WTC11 (cell line): ENCODE measurements around the gene MAPK14.

ENCODE experiments used
- CREM ChIP-seq: sonication (generic); formaldehyde crosslinking; IDR thresholded peaks from 2 replicates; pipeline ENCODE4 v1.8.1; 2022; ENCODE audit warnings: mild to moderate bottlenecking, missing genetic modification reagents, moderate library complexity
- EMX1 ChIP-seq: fragments of 250-450 bp; sonication (Bioruptor Pico); IDR thresholded peaks from 2 replicates; pipeline ENCODE4 v1.8.0; 2021; ENCODE audit warnings: mild to moderate bottlenecking
- IRF2 ChIP-seq: sonication (generic); formaldehyde crosslinking; IDR thresholded peaks from 2 replicates; pipeline ENCODE4 v1.8.0; 2022; ENCODE audit warnings: low read depth, missing genetic modification reagents, borderline replicate concordance
- JUN ChIP-seq: sonication (generic); formaldehyde crosslinking; IDR thresholded peaks from 2 replicates; pipeline ENCODE4 v1.8.0; 2023; ENCODE audit warnings: mild to moderate bottlenecking, missing genetic modification reagents
- NR2C2 ChIP-seq: sonication (generic); formaldehyde crosslinking; IDR thresholded peaks from 2 replicates; pipeline ENCODE4 v1.8.0; 2022; ENCODE audit warnings: mild to moderate bottlenecking, missing genetic modification reagents
- TF ChIP-seq, protein P1 (sequence below): sonication (generic); formaldehyde crosslinking; IDR thresholded peaks from 2 replicates; pipeline ENCODE4 v1.8.0; 2022; ENCODE audit warnings: mild to moderate bottlenecking, missing genetic modification reagents

DNA sequence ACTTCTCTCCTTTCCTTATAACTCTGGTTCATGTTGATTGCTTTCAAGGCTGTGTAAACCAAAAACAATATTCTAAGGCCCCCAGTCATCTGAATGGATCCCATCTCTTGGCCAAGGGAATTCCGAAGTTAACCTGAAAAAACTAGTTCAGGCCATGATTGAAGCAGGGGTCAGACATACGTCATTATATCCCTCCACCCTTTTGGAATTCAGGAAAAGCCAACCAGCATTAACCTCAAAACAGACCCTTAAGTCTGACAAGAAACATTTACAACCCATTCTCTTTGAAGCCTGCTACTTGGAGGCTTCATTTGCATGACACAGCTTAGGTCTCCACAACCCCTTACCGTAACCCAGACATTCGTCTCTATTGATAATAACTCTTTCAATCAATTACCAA, 42.9 kb upstream of the MAPK14 start:
- no peak for TF ChIP-seq EMX1
- no peak for TF ChIP-seq JUN (CRISPR knock-in tag)
- TF ChIP-seq, protein P1, sequence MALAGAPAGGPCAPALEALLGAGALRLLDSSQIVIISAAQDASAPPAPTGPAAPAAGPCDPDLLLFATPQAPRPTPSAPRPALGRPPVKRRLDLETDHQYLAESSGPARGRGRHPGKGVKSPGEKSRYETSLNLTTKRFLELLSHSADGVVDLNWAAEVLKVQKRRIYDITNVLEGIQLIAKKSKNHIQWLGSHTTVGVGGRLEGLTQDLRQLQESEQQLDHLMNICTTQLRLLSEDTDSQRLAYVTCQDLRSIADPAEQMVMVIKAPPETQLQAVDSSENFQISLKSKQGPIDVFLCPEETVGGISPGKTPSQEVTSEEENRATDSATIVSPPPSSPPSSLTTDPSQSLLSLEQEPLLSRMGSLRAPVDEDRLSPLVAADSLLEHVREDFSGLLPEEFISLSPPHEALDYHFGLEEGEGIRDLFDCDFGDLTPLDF (CRISPR knock-in tag), result no peak
- TF ChIP-seq NR2C2, result no peak
- TF ChIP-seq CREM (CRISPR knock-in tag), result no peak
- no peak for TF ChIP-seq IRF2 (CRISPR knock-in tag)
